ENCODE results near the gene PPIG. TPM values are rescaled to one million over a fixed set of nuclear protein-coding genes. Genes with fewer than 3 reads are reported as not detected.
"Not testable (repeated sequence)": the region's sequence is repeated elsewhere in the genome, so short reads cannot be mapped to it uniquely, and the experiment has no call there.

The PPIG gene
- total RNA-seq, 2 donors from 2014 or later: 49.6 to 51.0 TPM

DNA sequence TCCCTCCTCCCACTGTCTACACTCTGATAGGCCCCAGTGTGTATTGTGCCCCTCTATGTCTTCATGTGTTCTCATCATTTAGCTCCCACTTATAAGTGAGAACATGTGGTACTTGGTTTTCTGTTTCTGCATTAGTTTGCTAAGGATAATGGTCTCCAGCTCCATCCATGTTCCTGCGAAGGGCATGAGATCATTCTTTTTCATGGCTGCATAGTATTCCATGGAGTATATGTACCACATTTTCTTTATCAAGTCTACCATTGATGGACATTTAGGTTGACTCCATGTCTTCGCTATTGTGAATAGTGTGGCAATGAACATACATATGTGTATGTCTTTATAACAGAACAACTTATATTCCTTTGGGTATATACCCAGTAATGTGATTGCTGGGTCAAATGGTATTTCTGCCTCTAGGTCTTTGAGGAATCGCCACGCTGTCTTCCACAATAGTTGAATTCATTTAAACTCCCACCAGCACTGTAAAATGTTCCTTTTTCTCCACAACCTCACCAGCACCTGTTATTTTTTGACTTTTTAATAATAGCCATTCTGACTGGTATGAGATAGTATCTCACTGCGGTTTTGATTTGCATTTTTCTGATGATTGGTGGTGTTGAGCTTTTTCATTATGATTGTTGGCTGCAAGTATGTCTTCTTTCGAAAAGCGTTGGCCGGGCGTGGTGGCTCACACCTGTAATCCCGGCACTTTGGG lies 1.4 kb upstream of the PPIG start:
- DNase-seq (ENCODE audit: low spot score); intact Hi-C loops (cut with DNase I): not testable (repeated sequence)

DNA sequence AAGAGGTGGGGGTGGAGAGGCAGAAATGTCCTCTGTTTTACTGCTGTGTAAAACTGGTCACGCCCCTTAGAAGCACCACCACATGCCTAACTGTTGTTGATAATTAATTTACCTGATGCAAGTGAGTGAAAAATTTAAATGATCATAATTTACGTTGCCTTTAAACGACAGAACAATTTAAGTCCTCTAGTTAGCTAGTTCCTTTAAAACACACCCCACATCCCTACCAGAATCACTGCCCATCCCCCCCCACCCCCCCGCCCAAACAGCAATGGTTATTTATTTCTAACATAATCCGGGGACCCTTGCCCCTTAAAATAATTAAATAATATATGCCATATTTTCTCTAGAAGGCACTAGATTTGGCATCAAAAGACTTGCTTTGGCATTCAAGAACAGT lies 633 bp upstream of the PPIG start:
- no peak for DNase-seq (ENCODE audit: low spot score)
- intact Hi-C loops (cut with DNase I): no loop called here

DNA sequence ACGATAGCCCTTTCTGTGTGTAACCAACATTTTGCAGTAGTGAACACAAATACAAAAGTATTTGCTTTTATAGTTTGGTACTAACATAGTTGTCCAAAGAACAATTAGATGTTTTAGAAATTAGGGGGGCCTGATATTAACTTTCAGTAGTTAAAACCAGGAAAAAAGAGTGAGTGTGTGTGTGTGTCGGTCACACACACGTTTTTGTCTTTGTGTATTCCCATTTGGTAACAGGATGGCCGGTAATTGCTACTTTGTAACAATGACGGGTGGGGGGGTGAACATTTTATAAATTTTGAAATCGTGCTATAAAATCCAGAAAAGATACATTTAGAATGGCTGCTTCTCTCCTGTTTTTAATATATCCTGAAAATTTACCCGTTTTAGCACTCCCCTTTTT lies 1.5 kb downstream of the PPIG start:
- no peak for DNase-seq (ENCODE audit: low spot score)
- intact Hi-C loops (cut with DNase I): no loop called here

DNA sequence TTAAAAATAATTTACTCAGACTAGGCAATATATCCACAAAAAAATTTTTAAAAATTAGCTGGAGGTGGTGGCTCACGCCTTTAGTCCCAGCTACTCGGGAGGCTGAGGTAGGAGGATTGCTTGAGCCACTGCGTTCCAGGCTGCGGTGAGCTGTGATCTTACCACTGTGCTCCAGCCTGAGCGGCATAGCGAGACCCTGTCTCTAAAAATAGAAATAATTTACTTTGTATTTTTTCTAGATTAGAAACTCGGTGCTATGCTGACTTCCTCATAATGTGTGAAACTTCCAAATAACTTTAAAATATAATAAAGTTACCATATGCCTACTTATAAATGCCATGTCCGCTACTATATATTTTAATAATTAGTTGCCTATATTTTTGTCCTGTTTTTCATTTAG lies 6.7 kb downstream of the PPIG start:
- no peak for DNase-seq (ENCODE audit: low spot score)

DNA sequence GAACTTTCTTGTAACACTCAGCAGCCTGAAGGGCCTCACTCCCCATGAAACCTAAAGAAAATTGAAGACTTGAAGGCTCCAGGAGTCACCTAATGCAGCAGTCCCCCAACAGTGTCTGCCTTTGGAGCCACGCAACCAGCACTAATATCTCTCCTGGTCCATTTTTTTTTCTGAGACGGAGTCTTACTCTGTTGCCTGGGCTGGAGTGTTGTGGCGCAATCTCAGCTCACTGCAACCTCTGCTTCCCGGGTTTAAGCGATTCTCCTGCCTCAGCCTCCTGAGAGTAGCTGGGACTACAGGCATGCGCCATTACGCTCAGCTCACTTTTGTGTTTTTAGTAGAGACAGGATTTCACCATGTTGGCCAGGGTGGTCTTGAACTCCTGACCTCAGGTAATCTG lies 12.4 kb downstream of the PPIG start:
- intact Hi-C loops (cut with DNase I): not testable (repeated sequence)

More for the DNA sequence above, 6.7 kb downstream of the PPIG start:
- intact Hi-C loops (cut with DNase I): no loop called here

DNA sequence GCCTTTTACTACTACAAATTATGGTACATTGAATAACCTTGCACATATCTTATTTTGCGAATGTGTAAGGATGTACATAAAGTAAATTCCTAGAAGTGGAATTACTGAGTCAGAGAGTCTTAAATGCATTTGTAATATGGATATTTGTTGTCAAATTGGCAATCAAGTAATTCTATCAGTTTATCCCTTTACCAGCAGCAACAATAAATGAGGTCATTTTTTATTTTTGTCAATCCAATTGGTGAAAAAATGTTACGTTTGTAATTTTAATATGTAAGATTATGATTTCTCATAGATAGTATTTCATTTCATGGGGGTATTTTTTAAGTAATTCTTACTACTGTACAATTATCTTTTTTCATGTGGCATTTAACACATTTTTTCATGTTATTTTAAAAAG lies 14.8 kb downstream of the PPIG start:
- no peak for DNase-seq (ENCODE audit: low spot score)
- intact Hi-C loops (cut with DNase I): no loop called here

More for the DNA sequence above, 12.4 kb downstream of the PPIG start:
- not testable (repeated sequence) for DNase-seq (ENCODE audit: low spot score)

DNA sequence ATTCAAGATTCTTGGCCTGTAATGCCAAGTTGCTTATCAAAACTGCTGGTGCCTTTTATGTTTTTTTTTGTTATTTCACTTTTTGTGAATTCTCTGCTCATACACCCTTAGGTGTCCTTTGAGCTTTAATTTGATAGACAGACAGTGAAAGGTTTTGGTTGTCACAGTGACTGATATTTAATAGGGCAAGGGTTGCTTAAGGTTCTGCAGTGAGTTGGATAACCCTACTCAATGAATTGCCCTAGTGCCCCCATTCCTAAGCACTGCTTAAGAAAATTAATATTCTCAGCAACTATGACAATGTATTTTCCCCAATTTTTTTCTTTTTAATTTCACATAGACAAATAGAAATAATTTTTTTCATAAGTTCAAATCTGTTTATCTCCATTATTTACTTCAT lies 15.4 kb downstream of the PPIG start:
- intact Hi-C loops (cut with DNase I): no loop called here
- DNase-seq (ENCODE audit: low spot score): no peak

DNA sequence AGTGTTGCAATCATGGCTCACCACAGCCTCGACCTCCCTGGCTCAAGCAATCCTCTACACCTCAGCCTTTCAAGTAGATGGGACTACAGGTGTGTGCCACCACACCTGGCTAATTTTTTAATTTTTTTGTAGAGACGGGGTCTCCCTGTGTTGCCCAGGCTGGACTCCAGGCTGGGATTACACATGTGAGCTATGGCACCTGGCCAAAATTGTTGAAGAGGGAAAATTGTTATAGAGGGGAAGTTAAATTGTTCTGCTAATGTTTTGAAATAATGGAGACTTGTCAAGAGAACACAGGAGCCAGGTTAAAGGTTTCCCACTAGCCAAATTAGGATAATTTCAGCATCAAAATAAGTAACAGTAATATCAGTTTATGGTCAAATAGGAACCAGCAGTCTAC lies 25.1 kb downstream of the PPIG start:
- DNase-seq (ENCODE audit: low spot score): no peak
- intact Hi-C loops (cut with DNase I): no loop called here

DNA sequence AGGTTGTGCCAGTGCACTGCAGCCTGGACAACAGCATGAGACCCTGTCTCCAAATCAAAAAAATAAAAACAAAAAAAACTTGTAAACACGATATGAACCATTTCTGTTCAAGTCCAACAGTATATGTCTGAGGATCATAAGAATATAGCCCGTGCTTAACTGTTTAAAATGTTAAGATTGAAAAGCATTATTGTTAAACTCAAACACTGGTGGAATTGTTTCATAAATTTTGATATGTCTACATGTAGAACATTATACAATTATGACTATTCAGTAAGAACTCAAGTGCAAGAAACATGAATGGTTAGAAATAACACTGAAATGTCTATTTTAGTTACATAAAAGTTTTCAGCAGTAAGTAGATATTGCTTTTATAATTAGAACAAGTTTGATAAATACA lies 29.7 kb downstream of the PPIG start:
- no peak for DNase-seq (ENCODE audit: low spot score)
- intact Hi-C loops (cut with DNase I): no loop called here

DNA sequence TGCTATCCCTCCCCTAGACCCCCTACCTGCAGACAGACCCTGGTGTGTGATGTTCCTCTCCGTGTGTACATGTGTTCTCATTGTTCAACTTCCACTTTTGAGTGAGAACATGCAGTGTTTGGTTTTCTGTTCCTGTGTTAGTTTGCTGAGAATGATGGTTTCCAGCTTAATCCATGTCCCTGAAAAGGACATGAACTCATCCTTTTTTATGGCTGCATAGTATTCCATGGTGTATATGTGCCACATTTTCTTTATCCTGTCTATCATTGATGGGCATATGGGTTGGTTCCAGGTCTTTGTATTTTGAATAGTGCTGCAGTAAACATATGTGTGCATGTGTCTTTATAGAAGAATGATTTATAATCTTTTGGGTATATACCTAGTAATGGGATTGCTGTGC lies 31.8 kb downstream of the PPIG start:
- DNase-seq (ENCODE audit: low spot score); intact Hi-C loops (cut with DNase I): not testable (repeated sequence)

DNA sequence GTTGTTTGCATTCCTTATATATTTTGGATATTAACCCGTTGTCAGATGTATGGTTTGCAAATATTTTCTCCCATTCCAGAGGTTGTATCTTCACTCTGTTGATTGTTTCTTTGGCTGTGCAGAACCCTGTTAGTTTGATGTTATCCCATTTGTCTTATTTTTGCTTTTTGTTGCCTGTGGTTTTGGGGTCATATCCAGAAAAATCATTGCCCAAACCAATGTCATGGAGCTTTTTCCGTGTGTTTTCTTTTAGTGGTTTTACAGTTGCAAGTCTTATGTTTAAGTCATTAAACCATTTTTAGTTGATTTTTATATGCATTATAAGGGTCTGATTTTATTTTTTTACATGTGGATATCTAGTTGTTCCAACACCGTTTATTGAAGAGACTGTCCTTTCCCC lies 35.8 kb downstream of the PPIG start:
- DNase-seq (ENCODE audit: low spot score): no peak
- intact Hi-C loops (cut with DNase I): no loop called here

DNA sequence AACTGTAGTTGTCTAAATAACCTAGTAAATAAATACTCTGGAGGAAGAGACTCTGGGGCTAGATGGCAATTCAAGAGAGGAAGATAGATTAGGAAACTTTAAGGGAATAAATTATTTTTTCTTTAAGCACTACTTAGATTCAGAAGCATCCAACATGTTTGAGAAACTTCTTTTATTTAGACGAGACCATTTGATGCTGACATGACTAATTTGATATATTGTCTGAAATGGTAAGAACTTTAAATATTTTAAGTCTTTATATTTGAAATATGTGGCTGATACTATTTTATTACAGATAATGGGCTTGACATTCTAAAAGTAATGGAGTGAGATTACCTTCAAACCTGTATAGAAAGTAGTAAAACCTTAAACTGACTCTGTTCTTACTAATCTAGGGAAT lies 36.4 kb downstream of the PPIG start:
- intact Hi-C loops (cut with DNase I): no loop called here
- DNase-seq (ENCODE audit: low spot score): no peak

DNA sequence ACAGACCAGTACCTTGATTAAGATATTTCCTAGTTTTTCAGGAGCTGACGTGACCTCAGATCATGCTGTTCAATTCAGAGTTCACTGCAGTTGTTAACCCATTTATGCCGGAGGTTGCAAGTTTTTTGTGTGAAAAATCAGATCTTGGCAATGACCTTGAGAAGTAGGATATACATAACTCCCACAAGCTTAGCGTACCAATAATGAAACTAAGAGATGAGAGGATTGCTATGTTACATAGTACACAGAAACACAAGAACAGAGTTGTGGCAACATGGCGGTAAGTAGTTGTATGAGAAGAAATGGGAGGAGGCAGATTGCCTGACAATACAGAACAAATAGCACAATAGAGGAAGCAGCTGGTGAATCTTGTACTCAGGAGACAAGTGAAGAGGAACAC lies 39.1 kb downstream of the PPIG start:
- intact Hi-C loops (cut with DNase I): no loop called here
- no peak for DNase-seq (ENCODE audit: low spot score)

DNA sequence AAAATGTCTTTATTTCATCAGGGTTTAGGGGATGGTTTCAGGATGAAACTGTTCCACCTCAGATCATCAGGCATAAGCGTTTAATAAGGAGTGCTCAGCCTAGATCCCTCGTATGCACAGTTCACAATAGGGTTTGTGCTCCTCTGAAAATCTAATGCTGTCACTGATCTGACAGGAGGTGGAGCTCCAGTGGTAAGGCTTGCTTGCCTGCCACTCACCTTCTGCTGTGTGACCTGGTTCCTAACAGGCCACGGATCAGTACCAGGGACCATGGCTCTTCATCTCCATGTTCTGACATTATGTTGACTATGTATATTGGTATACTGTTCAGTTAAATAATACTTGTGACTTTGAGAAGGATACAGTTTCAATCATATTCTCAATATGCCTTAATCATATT lies 41.6 kb downstream of the PPIG start:
- intact Hi-C loops (cut with DNase I): no loop called here
- DNase-seq (ENCODE audit: low spot score): no peak

DNA sequence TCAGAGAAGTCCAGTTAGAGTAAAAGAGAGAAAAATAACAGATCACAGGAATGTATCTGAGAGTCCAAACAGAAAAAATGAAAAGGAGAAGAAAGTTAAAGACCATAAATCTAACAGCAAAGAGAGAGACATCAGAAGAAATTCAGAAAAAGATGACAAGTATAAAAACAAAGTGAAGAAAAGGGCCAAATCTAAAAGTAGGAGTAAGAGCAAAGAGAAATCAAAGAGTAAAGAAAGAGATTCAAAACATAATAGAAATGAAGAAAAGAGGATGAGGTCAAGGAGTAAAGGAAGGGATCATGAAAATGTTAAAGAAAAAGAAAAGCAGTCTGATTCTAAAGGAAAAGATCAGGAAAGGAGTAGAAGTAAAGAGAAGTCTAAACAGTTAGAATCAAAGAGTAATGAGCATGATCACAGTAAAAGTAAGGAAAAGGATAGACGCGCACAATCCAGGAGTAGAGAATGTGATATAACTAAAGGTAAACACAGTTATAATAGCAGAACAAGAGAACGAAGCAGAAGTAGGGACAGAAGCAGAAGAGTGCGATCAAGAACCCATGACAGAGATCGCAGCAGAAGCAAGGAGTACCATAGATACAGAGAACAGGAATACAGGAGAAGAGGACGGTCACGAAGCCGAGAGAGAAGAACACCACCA lies 52.4 kb downstream of the PPIG start:
- no peak for DNase-seq (ENCODE audit: low spot score)
- intact Hi-C loops (cut with DNase I): no loop called here

DNA sequence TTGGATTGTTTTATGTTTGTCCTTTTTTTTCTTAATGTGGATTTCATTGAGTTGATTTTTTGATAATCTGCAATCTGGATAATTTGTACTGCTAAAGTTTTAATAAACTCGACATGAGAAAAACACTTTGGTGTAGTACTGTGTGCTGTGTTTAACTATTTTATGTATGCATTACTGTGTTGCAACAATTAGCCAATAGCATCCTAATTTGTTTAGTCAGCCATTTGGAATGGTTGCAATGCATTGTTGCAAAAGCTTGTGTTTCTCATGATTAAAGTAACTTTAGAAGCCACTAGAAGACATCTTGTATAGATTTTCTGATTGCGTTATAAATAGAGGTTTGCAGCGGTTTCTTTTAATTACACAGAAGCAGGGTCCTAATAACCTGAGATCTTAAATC lies 53.5 kb downstream of the PPIG start:
- DNase-seq (ENCODE audit: low spot score): no peak
- intact Hi-C loops (cut with DNase I): no loop called here

DNA sequence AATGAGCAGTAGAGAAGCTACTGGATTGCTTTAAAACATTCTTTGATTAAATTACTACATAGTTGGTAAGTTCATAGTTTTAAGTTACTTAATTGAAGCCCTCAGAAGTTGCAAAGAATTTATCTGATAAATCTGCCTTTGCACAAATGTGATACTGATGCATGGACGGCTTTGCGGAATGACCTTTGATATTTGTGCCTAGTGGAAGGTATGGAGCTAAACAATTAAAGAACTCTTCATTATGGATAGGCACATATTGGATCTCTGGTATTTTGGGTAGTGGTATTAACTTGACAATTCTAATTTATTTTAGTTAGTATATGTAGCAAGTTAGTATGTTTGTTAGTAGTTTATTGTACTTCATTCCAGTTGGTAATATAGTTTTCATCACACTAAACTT lies 56.0 kb downstream of the PPIG start:
- intact Hi-C loops (cut with DNase I): no loop called here
- no peak for DNase-seq (ENCODE audit: low spot score)

DNA sequence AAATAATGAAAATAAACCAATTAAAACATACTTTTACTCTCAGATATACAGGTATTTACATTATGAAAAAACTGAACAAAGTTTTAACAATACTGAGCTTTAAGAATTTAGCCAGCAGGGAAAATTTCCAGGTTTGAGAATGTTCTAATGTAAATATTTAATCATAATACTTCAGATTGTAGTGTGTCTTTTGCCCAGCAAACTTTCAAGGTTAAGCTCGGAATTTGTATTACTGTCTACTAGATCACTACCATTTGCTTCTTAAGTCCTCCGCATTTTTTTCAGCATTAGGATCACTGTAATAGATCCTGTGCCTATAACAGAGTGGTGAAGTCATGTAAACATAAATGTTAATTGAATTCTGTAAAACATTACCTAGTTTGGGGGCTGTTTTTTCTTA lies 57.3 kb downstream of the PPIG start:
- intact Hi-C loops (cut with DNase I): no loop called here
- no peak for DNase-seq (ENCODE audit: low spot score)

DNA sequence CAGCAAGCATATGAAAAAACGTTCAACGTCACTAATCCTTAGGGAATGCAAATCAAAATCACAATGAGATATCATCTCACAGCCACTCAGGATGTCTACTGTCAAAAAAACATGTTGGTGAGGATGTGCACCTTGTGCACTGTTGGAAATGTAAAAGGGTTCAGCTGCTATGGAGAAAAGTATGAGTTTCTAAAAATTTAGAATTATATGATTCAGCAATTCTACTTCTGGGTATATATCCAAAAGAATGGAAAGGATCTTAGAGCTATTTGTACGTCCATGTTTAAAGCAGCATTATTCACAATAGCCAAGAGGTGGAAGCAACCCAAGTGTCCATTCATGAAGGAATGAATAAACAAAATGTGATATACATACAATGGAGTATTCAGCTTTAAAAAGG lies 60.0 kb downstream of the PPIG start:
- intact Hi-C loops (cut with DNase I): no loop called here

DNA sequence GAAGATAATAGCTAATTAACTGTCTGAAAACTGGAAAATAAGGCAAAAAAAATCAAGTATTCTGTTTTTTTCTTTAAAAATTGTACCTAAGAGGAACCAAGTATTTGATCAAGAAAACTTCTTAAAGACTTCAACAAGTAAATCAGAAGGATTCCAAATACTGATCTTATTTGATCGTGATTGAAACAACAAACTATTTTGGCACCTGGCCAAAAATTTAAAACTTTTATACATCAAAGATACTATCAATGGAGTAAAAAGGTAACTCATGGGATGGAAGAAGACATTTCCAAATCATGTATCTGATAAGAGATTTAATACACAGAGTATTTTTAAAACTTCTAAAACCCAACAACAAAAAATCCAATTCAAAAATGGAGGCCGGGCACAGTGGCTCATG lies 63.3 kb downstream of the PPIG start:
- intact Hi-C loops (cut with DNase I): no loop called here
- no peak for DNase-seq (ENCODE audit: low spot score)

More for the DNA sequence above, 60.0 kb downstream of the PPIG start:
- DNase-seq (ENCODE audit: low spot score): no peak

DNA sequence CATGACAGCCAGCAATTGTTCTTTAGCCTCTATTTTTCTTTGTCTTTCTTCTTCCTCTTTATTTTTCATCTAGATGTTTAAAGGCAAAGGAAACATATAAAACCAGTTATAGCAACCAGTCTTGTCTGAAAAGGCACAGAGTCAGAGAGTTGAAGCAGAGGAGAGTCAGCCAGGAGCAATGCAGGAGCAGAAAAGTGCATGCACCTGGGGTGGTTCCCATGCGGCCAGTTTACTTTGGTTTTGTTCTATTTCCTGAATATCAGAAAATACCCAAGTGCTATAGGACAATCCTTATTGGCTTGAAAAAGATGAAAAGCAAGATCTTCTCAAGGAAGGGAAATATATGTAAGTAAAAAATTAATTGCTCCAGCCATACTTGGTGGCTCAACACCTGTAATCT lies 65.1 kb downstream of the PPIG start:
- DNase-seq (ENCODE audit: low spot score): no peak
- intact Hi-C loops (cut with DNase I): no loop called here
